CD4-positive, alpha-beta T cell treated with Interleukin-4 for 1 hour (primary cell): Measurements from ENCODE around the gene SCARB1.
A peak's percentile ranks its signal among the peaks of the same experiment; 100 is the strongest.

Experiments
- DNase-seq, 2 donors: peaks; one replicate each; pipeline ENCODE4 v3.0.0-alpha.2; 2020 to 2022

Gene SCARB1

GRCh38 chr12:124755801-124756148 is 107.9 kb downstream of the SCARB1 start:
- no peak for DNase-seq

GRCh38 chr12:124754949-124755800 is 108.5 kb downstream of the SCARB1 start:
- peak; percentile 24 to 54 for DNase-seq

- no peak for DNase-seq
Observed at GRCh38 chr12:124754491-124754890, 109.2 kb downstream of the SCARB1 start.

GRCh38 chr12:124753993-124754392 is 109.7 kb downstream of the SCARB1 start:
- no peak for DNase-seq

- no peak for DNase-seq
Observed at GRCh38 chr12:124753228-124753591, 110.5 kb downstream of the SCARB1 start.

GRCh38 chr12:124752437-124753227 is 111.0 kb downstream of the SCARB1 start:
- DNase-seq, result peak in 1 of 2 donors; percentile 33

- no peak for DNase-seq
Observed at GRCh38 chr12:124751654-124752355, 111.9 kb downstream of the SCARB1 start.

- DNase-seq, result no peak
Observed at GRCh38 chr12:124750787-124751471, 112.7 kb downstream of the SCARB1 start.

- DNase-seq, result no peak
Observed at GRCh38 chr12:124750149-124750656, 113.5 kb downstream of the SCARB1 start.

- DNase-seq, result no peak
Observed at GRCh38 chr12:124749725-124750124, 113.9 kb downstream of the SCARB1 start.

GRCh38 chr12:124747426-124748161 is 116.1 kb downstream of the SCARB1 start:
- DNase-seq, result no peak

GRCh38 chr12:124746649-124747425 is 116.8 kb downstream of the SCARB1 start:
- no peak for DNase-seq

- DNase-seq, result peak in 1 of 2 donors; percentile 34
Observed at GRCh38 chr12:124745891-124746570, 117.6 kb downstream of the SCARB1 start.

- no peak for DNase-seq
Observed at GRCh38 chr12:124745465-124745890, 118.2 kb downstream of the SCARB1 start.

- no peak for DNase-seq
Observed at GRCh38 chr12:124744659-124745464, 118.8 kb downstream of the SCARB1 start.

GRCh38 chr12:124744273-124744640 is 119.4 kb downstream of the SCARB1 start:
- no peak for DNase-seq

GRCh38 chr12:124743479-124744272 is 120.0 kb downstream of the SCARB1 start:
- DNase-seq, result no peak

GRCh38 chr12:124742678-124743077 is 121.0 kb downstream of the SCARB1 start:
- no peak for DNase-seq

GRCh38 chr12:124742111-124742510 is 121.6 kb downstream of the SCARB1 start:
- DNase-seq, result no peak
